HEK293T (cell line): ENCODE measurements around the gene CASQ2.

Experiments used
- BHLHE40 ChIP-seq: fragments of 450-650 bp; IDR thresholded peaks from 2 replicates; pipeline ENCODE4 v1.6.1; 2016; ENCODE audit warnings: mild to moderate bottlenecking, moderate library complexity, borderline replicate concordance
- ELF4 ChIP-seq: fragments of 450-650 bp; IDR thresholded peaks from 2 replicates; pipeline ENCODE4 v1.6.1; 2017; ENCODE audit warnings: antibody characterized with exemption
- FOXA1 ChIP-seq: fragments of 450-650 bp; IDR thresholded peaks from 2 replicates; pipeline ENCODE4 v1.6.1; 2016; ENCODE audit warnings: mild to moderate bottlenecking
- FOXK2 ChIP-seq: fragments of 450-650 bp; IDR thresholded peaks from 2 replicates; pipeline ENCODE4 v1.6.1; 2016; ENCODE audit warnings: mild to moderate bottlenecking
- FOXM1 ChIP-seq: fragments of 450-650 bp; IDR thresholded peaks from 2 replicates; pipeline ENCODE4 v1.6.1; 2017; ENCODE audit warnings: mild to moderate bottlenecking, borderline replicate concordance
- HDGF ChIP-seq: fragments of 450-650 bp; IDR thresholded peaks from 2 replicates; pipeline ENCODE4 v1.6.1; 2017; ENCODE audit warnings: antibody characterized with exemption, borderline replicate concordance
- L3MBTL2 ChIP-seq: fragments of 450-650 bp; conservative IDR thresholded peaks from 2 replicates; pipeline ENCODE4 v1.6.1; 2016; ENCODE audit warnings: mild to moderate bottlenecking
- LEF1 ChIP-seq: fragments of 450-650 bp; IDR thresholded peaks from 2 replicates; pipeline ENCODE4 v1.6.1; 2017; ENCODE audit warnings: mild to moderate bottlenecking, borderline replicate concordance
- NFRKB ChIP-seq: fragments of 450-650 bp; IDR thresholded peaks from 2 replicates; pipeline ENCODE4 v1.6.1; 2016; ENCODE audit warnings: mild to moderate bottlenecking, moderate library complexity
- SP1 ChIP-seq: fragments of 450-650 bp; IDR thresholded peaks from 2 replicates; pipeline ENCODE4 v1.6.1; 2017
- SUZ12 ChIP-seq: fragments of 450-650 bp; IDR thresholded peaks from 2 replicates; pipeline ENCODE4 v1.6.1; 2016; ENCODE audit warnings: mild to moderate bottlenecking
- TARDBP ChIP-seq: fragments of 450-650 bp; IDR thresholded peaks from 2 replicates; pipeline ENCODE4 v1.6.1; 2016
- ZNF384 ChIP-seq: fragments of 450-650 bp; IDR thresholded peaks from 2 replicates; pipeline ENCODE4 v1.6.1; 2016
- TF ChIP-seq, protein P1 (sequence below): fragments of 450-650 bp; IDR thresholded peaks from 2 replicates; pipeline ENCODE4 v1.6.1; 2016

DNA sequence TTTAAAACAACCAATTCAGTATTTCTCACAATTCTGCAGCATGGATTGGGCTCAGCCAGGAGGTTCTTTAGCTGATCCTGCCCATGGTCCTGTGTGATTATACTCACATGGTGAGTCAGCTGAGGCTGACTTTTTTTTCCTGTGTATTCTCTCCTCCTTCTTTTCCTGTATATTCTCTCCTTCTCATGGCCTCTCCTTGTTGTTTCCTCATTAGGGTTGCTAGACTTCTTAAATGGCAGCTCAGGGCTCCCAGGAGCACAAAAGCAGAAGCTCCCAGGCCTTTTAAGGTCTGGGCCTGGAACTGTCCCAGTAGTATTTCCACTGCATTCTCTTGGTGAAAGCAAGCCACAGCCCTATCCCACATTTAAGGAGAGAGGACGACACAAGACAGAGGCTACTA, 99.9 kb downstream of the CASQ2 start:
- no peak for TF ChIP-seq L3MBTL2
- TF ChIP-seq BHLHE40 = no peak
- no peak for TF ChIP-seq FOXA1
- TF ChIP-seq FOXM1 = no peak
- no peak for TF ChIP-seq TARDBP
- no peak for TF ChIP-seq SUZ12
- TF ChIP-seq ZNF384 = no peak
- TF ChIP-seq ELF4 = no peak
- TF ChIP-seq SP1 = no peak
- no peak for TF ChIP-seq NFRKB
- TF ChIP-seq, protein P1, sequence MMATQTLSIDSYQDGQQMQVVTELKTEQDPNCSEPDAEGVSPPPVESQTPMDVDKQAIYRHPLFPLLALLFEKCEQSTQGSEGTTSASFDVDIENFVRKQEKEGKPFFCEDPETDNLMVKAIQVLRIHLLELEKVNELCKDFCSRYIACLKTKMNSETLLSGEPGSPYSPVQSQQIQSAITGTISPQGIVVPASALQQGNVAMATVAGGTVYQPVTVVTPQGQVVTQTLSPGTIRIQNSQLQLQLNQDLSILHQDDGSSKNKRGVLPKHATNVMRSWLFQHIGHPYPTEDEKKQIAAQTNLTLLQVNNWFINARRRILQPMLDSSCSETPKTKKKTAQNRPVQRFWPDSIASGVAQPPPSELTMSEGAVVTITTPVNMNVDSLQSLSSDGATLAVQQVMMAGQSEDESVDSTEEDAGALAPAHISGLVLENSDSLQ = no peak
- no peak for TF ChIP-seq FOXK2
- no peak for TF ChIP-seq HDGF
- TF ChIP-seq LEF1 = no peak
